ENCODE measurements around the gene RNF167. TPM values are rescaled to one million over a fixed set of nuclear protein-coding genes. Genes with fewer than 3 reads are reported as not detected.

Gene RNF167
- total and polyA plus RNA-seq, 2 of the 13 experiments (the other 11 are each of a cell fraction or from before 2014, with no cell fraction given), result 44.1 to 45.4 TPM

DNA sequence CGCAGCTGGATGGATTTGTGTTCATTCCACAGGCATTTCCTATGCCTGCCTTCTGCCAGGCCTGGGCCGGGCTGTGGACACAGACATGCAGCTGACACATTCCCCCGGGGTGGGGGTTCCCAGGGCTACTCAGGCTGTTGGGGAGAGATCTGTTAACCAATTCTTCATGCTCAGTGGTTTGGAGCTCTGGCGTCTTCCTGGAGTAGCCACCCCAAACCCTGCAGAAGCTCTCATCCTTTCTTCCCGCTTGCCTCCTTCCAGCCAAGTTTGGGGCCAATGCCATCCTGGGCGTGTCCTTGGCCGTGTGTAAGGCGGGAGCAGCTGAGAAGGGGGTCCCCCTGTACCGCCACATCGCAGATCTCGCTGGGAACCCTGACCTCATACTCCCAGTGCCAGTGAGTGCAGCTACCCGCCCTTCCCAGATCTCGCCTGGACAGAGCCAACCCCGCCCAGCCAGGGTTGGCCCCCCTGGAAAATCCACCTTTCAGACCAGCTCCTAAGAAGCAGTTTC lies 13.4 kb downstream of the RNF167 start (continued):
- TF ChIP-seq SYNCRIP (IDR thresholded peaks at IDR 0.05; ENCODE audit: insufficient read depth, low read depth, low read length), result no peak
- no peak for TF ChIP-seq ZNF607 (CRISPR knock-in tag; IDR thresholded peaks at IDR 0.05; ENCODE audit: borderline replicate concordance)
- TF ChIP-seq ZC3H4 (CRISPR knock-in tag; IDR thresholded peaks at IDR 0.05; ENCODE audit: borderline replicate concordance), result no peak
- TF ChIP-seq ZNF225 (CRISPR knock-in tag; IDR thresholded peaks at IDR 0.05), result no peak
- TF ChIP-seq FLYWCH1 (CRISPR knock-in tag; IDR thresholded peaks at IDR 0.05), result no peak

DNA sequence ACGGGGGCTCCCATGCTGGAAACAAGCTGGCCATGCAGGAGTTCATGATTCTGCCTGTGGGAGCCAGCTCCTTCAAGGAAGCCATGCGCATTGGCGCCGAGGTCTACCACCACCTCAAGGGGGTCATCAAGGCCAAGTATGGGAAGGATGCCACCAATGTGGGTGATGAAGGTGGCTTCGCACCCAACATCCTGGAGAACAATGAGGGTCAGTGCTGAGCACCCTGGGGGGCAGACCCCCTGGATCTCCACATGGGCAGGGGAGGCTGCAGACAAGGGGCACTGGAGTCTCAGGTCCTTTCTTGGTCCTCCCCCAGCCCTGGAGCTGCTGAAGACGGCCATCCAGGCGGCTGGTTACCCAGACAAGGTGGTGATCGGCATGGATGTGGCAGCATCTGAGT lies 15.0 kb downstream of the RNF167 start:
- intact Hi-C loops (cut with micrococcal nuclease; ENCODE audit: unreplicated experiment), result no loop called here
- DNase-seq (ENCODE audit: low spot score) (no peak), ATAC-seq (no peak), FAIRE-seq (no peak)
- Histone ChIP-seq H3K79me2 (ENCODE audit: insufficient read depth, low read length) (peaks cover 12% of the 10 kb centered on the region), H3K27me3 (ENCODE audit: control insufficient read depth in 1 of 2, insufficient read depth in 2 of 2, low read length in 2 of 2) (no peaks in the 10 kb centered on the region), H4K20me1 (ENCODE audit: insufficient read depth, low read length) (no peaks in the 10 kb centered on the region), H3K9me3 (ENCODE audit: low read length) (no peaks in the 10 kb centered on the region), H3K36me3 (replicated peaks in 1 of 2; ENCODE audit: control insufficient read depth in 1 of 2, insufficient read depth in 2 of 2, low read length in 2 of 2) (peaks cover 3 to 17% of the 10 kb centered on the region in 2 experiments; a peak in 3 of 5 replicates), H2AFZ (ENCODE audit: low read length) (no peak overlapping the region), H3K4me1 (ENCODE audit: insufficient read depth, low read length) (peaks cover 39% of the 10 kb centered on the region), H3K4me3 (replicated peaks in 1 of 3; ENCODE audit: insufficient read depth in 1 of 3, low read depth in 2 of 3, low read length in 3 of 3) (no peak overlapping the region), H3K4me2 (ENCODE audit: low read depth, low read length) (no peak overlapping the region), H3K27ac (ENCODE audit: extremely low read length, insufficient read depth, low read length) (no peak overlapping the region), H3K9ac (ENCODE audit: insufficient read depth, low read depth, low read length) (no peak overlapping the region)
- in situ Hi-C loops (cut with HindIII; ENCODE audit: extremely low pct_ligation_motif_present, low pct_unique_long_range_greater_than_20kb), result no loop called here
- BruUV-seq (replicated peaks), result no TSS peak
- TF ChIP-seq AGO2 (optimal IDR thresholded peaks at IDR 0.05; ENCODE audit: low read depth, low read length) (peak; percentile 55), SYNCRIP (IDR thresholded peaks at IDR 0.05; ENCODE audit: insufficient read depth, low read depth, low read length) (no peak), KDM5A (IDR thresholded peaks at IDR 0.05; ENCODE audit: borderline replicate concordance, low read length) (no peak), CHD4 (IDR thresholded peaks at IDR 0.05; ENCODE audit: borderline replicate concordance, low read length) (no peak)
- POLR2A ChIA-PET, result interaction anchor here (5.8 kb wide), 1 partner anchor 13 kb away, joined by 43 read pairs; the partner anchor contains the start of gene SPAG7
- 93% methylated on average over 8 of the region's 8 CpGs for WGBS (ENCODE audit: low lambda C conversion rate)
- CTCF ChIA-PET (ENCODE audit: low intra/inter-chr PET ratio, low total read pairs), result no interaction called here

Measured in HepG2 (cell line).